HEK293 (cell line): ENCODE results near the gene MYL6B.
A peak's percentile ranks its signal among the peaks of the same experiment; 100 is the strongest.

Experiments used
- BCL11B ChIP-seq: fragments of 450-650 bp; formaldehyde crosslinking; IDR thresholded peaks from 2 replicates; pipeline ENCODE4 v1.5.1; 2016; ENCODE audit warnings: low read depth, missing biosample characterization, missing genetic modification characterization
- EGR2 ChIP-seq: fragments of 450-650 bp; formaldehyde crosslinking; IDR thresholded peaks from 2 replicates; pipeline ENCODE4 v1.5.1; 2016; ENCODE audit warnings: low read depth, missing biosample characterization, missing genetic modification characterization
- GLI2 ChIP-seq: fragments of 450-650 bp; formaldehyde crosslinking; IDR thresholded peaks from 2 replicates; pipeline ENCODE4; 2017; ENCODE audit warnings: missing biosample characterization, missing genetic modification characterization, low read depth, borderline replicate concordance
- GLIS1 ChIP-seq: fragments of 450-650 bp; formaldehyde crosslinking; IDR thresholded peaks from 2 replicates; pipeline ENCODE4 v1.5.1; 2016; ENCODE audit warnings: missing biosample characterization, missing genetic modification characterization
- IKZF3 ChIP-seq: fragments of 450-650 bp; IDR thresholded peaks from 2 replicates; pipeline ENCODE4 v1.5.0; 2018; ENCODE audit warnings: missing biosample characterization, mild to moderate bottlenecking, missing genetic modification characterization, moderate library complexity
- KLF10 ChIP-seq: fragments of 450-650 bp; IDR thresholded peaks from 2 replicates; pipeline ENCODE4 v1.5.1; 2018; ENCODE audit warnings: missing biosample characterization, mild to moderate bottlenecking, missing genetic modification characterization
- KLF8 ChIP-seq: fragments of 450-650 bp; formaldehyde crosslinking; IDR thresholded peaks from 2 replicates; pipeline ENCODE4 v1.5.1; 2016; ENCODE audit warnings: missing biosample characterization, missing genetic modification characterization
- PATZ1 ChIP-seq: fragments of 450-650 bp; formaldehyde crosslinking; IDR thresholded peaks from 2 replicates; pipeline ENCODE4 v1.5.1; 2016; ENCODE audit warnings: missing biosample characterization, missing genetic modification characterization
- ZBTB6 ChIP-seq: fragments of 450-650 bp; formaldehyde crosslinking; IDR thresholded peaks from 2 replicates; pipeline ENCODE4 v1.5.1; 2017; ENCODE audit warnings: missing biosample characterization, missing genetic modification characterization
- ZNF155 ChIP-seq: fragments of 450-650 bp; formaldehyde crosslinking; IDR thresholded peaks from 2 replicates; pipeline ENCODE4 v1.5.1; 2016; ENCODE audit warnings: missing biosample characterization, missing genetic modification characterization
- ZNF16 ChIP-seq: fragments of 450-650 bp; formaldehyde crosslinking; IDR thresholded peaks from 2 replicates; pipeline ENCODE4 v1.5.1; 2016; ENCODE audit warnings: low read depth, missing biosample characterization, missing genetic modification characterization
- ZNF175 ChIP-seq: fragments of 450-650 bp; formaldehyde crosslinking; IDR thresholded peaks from 2 replicates; pipeline ENCODE4 v1.5.1; 2016; ENCODE audit warnings: missing biosample characterization, missing genetic modification characterization
- ZNF19 ChIP-seq: fragments of 450-650 bp; formaldehyde crosslinking; IDR thresholded peaks from 2 replicates; pipeline ENCODE4; 2016; ENCODE audit warnings: missing biosample characterization, missing genetic modification characterization, low read depth
- ZNF2 ChIP-seq: fragments of 450-650 bp; formaldehyde crosslinking; IDR thresholded peaks from 2 replicates; pipeline ENCODE4 v1.5.1; 2016; ENCODE audit warnings: missing biosample characterization, missing genetic modification characterization
- ZNF214 ChIP-seq: fragments of 450-650 bp; formaldehyde crosslinking; IDR thresholded peaks from 2 replicates; pipeline ENCODE4 v1.5.1; 2017; ENCODE audit warnings: missing biosample characterization, mild to moderate bottlenecking, missing genetic modification characterization, borderline replicate concordance
- ZNF280D ChIP-seq: fragments of 450-650 bp; formaldehyde crosslinking; IDR thresholded peaks from 2 replicates; pipeline ENCODE4 v1.5.1; 2016; ENCODE audit warnings: missing biosample characterization, missing genetic modification characterization
- ZNF350 ChIP-seq: fragments of 450-650 bp; formaldehyde crosslinking; IDR thresholded peaks from 2 replicates; pipeline ENCODE4 v1.5.0; 2017; ENCODE audit warnings: missing biosample characterization, mild to moderate bottlenecking, missing genetic modification characterization
- ZNF580 ChIP-seq: fragments of 450-650 bp; formaldehyde crosslinking; IDR thresholded peaks from 2 replicates; pipeline ENCODE4 v1.5.1; 2016; ENCODE audit warnings: missing biosample characterization, missing genetic modification characterization
- ZNF660 ChIP-seq: fragments of 450-650 bp; IDR thresholded peaks from 2 replicates; pipeline ENCODE4 v1.5.1; 2018; ENCODE audit warnings: missing biosample characterization, mild to moderate bottlenecking, missing genetic modification characterization
- ZNF707 ChIP-seq: fragments of 450-650 bp; formaldehyde crosslinking; IDR thresholded peaks from 2 replicates; pipeline ENCODE4 v1.5.1; 2016; ENCODE audit warnings: missing biosample characterization, missing genetic modification characterization
- TF ChIP-seq, protein P1 (sequence below): fragments of 450-650 bp; formaldehyde crosslinking; IDR thresholded peaks from 2 replicates; pipeline ENCODE4 v1.5.1; 2016; ENCODE audit warnings: missing biosample characterization, missing genetic modification characterization, borderline replicate concordance
- TF ChIP-seq, protein P2 (sequence below): fragments of 450-650 bp; formaldehyde crosslinking; IDR thresholded peaks from 2 replicates; pipeline ENCODE4 v1.5.1; 2017; ENCODE audit warnings: missing biosample characterization, missing genetic modification characterization
- TF ChIP-seq, protein P3 (sequence below): fragments of 450-650 bp; formaldehyde crosslinking; IDR thresholded peaks from 2 replicates; pipeline ENCODE4 v1.5.1; 2016; ENCODE audit warnings: missing biosample characterization, missing genetic modification characterization

MYL6B gene

GRCh38 chr12:56119361-56119796 is 33.0 kb upstream of the MYL6B start (continued):
- TF ChIP-seq ZNF155 (tag by site-specific recombination) (no peak), IKZF3 (peak; percentile 95), ZNF280D (tag by site-specific recombination) (no peak), PATZ1 (tag by site-specific recombination) (peak; percentile 91), GLI2 (no peak), ZNF707 (tag by site-specific recombination) (no peak), ZBTB6 (0 out of 2 replicates have a peak, but pooled peaks have one; percentile 16), EGR2 (tag by site-specific recombination) (no peak), KLF10 (tag by site-specific recombination) (0 out of 2 replicates have a peak, but pooled peaks have one; percentile 13), BCL11B (tag by site-specific recombination) (peak; percentile 89), ZNF19 (tag by site-specific recombination) (no peak), ZNF175 (tag by site-specific recombination) (no peak), ZNF214 (tag by site-specific recombination) (no peak), ZNF350 (tag by site-specific recombination) (no peak), GLIS1 (tag by site-specific recombination) (peak; percentile 88), KLF8 (tag by site-specific recombination) (peak; percentile 40; the same call in 1 of the 2 replicates), ZNF660 (tag by site-specific recombination) (peak; percentile 36; the same call in 1 of the 2 replicates), ZNF16 (tag by site-specific recombination) (no peak), ZNF2 (tag by site-specific recombination) (peak; percentile 46; the same call in 1 of the 2 replicates), ZNF580 (no peak)
- TF ChIP-seq, protein P1, sequence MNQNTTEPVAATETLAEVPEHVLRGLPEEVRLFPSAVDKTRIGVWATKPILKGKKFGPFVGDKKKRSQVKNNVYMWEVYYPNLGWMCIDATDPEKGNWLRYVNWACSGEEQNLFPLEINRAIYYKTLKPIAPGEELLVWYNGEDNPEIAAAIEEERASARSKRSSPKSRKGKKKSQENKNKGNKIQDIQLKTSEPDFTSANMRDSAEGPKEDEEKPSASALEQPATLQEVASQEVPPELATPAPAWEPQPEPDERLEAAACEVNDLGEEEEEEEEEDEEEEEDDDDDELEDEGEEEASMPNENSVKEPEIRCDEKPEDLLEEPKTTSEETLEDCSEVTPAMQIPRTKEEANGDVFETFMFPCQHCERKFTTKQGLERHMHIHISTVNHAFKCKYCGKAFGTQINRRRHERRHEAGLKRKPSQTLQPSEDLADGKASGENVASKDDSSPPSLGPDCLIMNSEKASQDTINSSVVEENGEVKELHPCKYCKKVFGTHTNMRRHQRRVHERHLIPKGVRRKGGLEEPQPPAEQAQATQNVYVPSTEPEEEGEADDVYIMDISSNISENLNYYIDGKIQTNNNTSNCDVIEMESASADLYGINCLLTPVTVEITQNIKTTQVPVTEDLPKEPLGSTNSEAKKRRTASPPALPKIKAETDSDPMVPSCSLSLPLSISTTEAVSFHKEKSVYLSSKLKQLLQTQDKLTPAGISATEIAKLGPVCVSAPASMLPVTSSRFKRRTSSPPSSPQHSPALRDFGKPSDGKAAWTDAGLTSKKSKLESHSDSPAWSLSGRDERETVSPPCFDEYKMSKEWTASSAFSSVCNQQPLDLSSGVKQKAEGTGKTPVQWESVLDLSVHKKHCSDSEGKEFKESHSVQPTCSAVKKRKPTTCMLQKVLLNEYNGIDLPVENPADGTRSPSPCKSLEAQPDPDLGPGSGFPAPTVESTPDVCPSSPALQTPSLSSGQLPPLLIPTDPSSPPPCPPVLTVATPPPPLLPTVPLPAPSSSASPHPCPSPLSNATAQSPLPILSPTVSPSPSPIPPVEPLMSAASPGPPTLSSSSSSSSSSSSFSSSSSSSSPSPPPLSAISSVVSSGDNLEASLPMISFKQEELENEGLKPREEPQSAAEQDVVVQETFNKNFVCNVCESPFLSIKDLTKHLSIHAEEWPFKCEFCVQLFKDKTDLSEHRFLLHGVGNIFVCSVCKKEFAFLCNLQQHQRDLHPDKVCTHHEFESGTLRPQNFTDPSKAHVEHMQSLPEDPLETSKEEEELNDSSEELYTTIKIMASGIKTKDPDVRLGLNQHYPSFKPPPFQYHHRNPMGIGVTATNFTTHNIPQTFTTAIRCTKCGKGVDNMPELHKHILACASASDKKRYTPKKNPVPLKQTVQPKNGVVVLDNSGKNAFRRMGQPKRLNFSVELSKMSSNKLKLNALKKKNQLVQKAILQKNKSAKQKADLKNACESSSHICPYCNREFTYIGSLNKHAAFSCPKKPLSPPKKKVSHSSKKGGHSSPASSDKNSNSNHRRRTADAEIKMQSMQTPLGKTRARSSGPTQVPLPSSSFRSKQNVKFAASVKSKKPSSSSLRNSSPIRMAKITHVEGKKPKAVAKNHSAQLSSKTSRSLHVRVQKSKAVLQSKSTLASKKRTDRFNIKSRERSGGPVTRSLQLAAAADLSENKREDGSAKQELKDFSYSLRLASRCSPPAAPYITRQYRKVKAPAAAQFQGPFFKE (tag by site-specific recombination): no peak
- TF ChIP-seq, protein P2, sequence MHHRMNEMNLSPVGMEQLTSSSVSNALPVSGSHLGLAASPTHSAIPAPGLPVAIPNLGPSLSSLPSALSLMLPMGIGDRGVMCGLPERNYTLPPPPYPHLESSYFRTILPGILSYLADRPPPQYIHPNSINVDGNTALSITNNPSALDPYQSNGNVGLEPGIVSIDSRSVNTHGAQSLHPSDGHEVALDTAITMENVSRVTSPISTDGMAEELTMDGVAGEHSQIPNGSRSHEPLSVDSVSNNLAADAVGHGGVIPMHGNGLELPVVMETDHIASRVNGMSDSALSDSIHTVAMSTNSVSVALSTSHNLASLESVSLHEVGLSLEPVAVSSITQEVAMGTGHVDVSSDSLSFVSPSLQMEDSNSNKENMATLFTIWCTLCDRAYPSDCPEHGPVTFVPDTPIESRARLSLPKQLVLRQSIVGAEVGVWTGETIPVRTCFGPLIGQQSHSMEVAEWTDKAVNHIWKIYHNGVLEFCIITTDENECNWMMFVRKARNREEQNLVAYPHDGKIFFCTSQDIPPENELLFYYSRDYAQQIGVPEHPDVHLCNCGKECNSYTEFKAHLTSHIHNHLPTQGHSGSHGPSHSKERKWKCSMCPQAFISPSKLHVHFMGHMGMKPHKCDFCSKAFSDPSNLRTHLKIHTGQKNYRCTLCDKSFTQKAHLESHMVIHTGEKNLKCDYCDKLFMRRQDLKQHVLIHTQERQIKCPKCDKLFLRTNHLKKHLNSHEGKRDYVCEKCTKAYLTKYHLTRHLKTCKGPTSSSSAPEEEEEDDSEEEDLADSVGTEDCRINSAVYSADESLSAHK (tag by site-specific recombination): 0 out of 2 replicates have a peak, but pooled peaks have one; percentile 38
- TF ChIP-seq, protein P3, sequence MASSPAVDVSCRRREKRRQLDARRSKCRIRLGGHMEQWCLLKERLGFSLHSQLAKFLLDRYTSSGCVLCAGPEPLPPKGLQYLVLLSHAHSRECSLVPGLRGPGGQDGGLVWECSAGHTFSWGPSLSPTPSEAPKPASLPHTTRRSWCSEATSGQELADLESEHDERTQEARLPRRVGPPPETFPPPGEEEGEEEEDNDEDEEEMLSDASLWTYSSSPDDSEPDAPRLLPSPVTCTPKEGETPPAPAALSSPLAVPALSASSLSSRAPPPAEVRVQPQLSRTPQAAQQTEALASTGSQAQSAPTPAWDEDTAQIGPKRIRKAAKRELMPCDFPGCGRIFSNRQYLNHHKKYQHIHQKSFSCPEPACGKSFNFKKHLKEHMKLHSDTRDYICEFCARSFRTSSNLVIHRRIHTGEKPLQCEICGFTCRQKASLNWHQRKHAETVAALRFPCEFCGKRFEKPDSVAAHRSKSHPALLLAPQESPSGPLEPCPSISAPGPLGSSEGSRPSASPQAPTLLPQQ: peak; percentile 54; the same call in 1 of the 2 replicates
